CD4-positive, alpha-beta T cell (primary cell): ENCODE measurements around the gene ETNK2. TPM values are rescaled to one million over a fixed set of nuclear protein-coding genes. Genes with fewer than 3 reads are reported as not detected.

Experiments used
- ATAC-seq: fragments of 200-7000 bp; cut with Tn5 transposase; one replicate; pipeline ENCODE4 v1.10.0; 2022; ENCODE audit warnings: mild to moderate bottlenecking; ENCODE audit not compliant: poor library complexity
- CTCF ChIA-PET: fragments of 350-600 bp; sonication (Branson Sonifier 250); formaldehyde crosslinking; loops from one replicate; lab custom pipeline; 2021; ENCODE audit warnings: antibody characterized with exemption, inconsistent platforms; lab: Charles Lee
- POLR2A ChIA-PET: fragments of 350-600 bp; sonication (Branson Sonifier 250); formaldehyde crosslinking; loops from one replicate; lab custom pipeline; 2021; ENCODE audit warnings: antibody characterized with exemption, inconsistent platforms; lab: Charles Lee
- DNase-seq, 14 experiments: peaks; one replicate each; pipeline ENCODE4 v3.0.0-alpha.2; 2013 to 2020; ENCODE audit warnings: mixed read lengths in 2 of 14
- H3K27ac ChIP-seq, 2 donors: one replicate each; pipeline versions ENCODE4 v1.5.1 to v1.7.0; 2013; ENCODE audit warnings: low read length in 2 of 2, low read depth in 1 of 2, mild to moderate bottlenecking in 1 of 2
- H3K27me3 ChIP-seq, 2 experiments: 1 replicate in 1 of 2; 2 replicates in 1 of 2; pipeline versions ENCODE4 v1.6.1 to v1.7.0; 2013; ENCODE audit warnings: low read length in 2 of 2, control low read depth in 1 of 2, mild to moderate bottlenecking in 1 of 2, moderate library complexity in 1 of 2; ENCODE audit not compliant: insufficient read depth in 2 of 2, control insufficient read depth in 1 of 2
- H3K36me3 ChIP-seq: one replicate; pipeline ENCODE4 v1.6.1; 2013; ENCODE audit warnings: low read length, control low read depth; ENCODE audit not compliant: insufficient read depth
- H3K4me1 ChIP-seq: one replicate; pipeline ENCODE4 v1.6.1; 2013; ENCODE audit warnings: low read length, control low read depth; ENCODE audit not compliant: insufficient read depth
- H3K4me3 ChIP-seq: one replicate; pipeline ENCODE4 v1.5.1; 2013; ENCODE audit warnings: mild to moderate bottlenecking, low read length, moderate library complexity
- H3K9me3 ChIP-seq, 2 experiments: 1 replicate in 1 of 2; 2 replicates in 1 of 2; pipeline versions ENCODE4 v1.6.1 to v1.7.0; 2013; ENCODE audit warnings: low read length in 2 of 2, mild to moderate bottlenecking in 2 of 2, control low read depth in 1 of 2, moderate library complexity in 1 of 2; ENCODE audit not compliant: control insufficient read depth in 1 of 2, insufficient read depth in 1 of 2
- H3K27ac Mint-ChIP-seq: one replicate; pipeline ENCODE4 v1.8.0; 2020; ENCODE audit warnings: mixed read lengths
- H3K27me3 Mint-ChIP-seq: one replicate; pipeline ENCODE4 v1.8.0; 2021; ENCODE audit warnings: mixed read lengths
- H3K36me3 Mint-ChIP-seq: one replicate; pipeline ENCODE4 v1.8.0; 2021; ENCODE audit warnings: low read depth, mixed read lengths
- H3K4me1 Mint-ChIP-seq: one replicate; pipeline ENCODE4 v1.8.0; 2021; ENCODE audit warnings: low read depth, mixed read lengths
- H3K4me3 Mint-ChIP-seq: one replicate; pipeline ENCODE4 v1.8.0; 2020; ENCODE audit warnings: mild to moderate bottlenecking, mixed read lengths
- H3K9me3 Mint-ChIP-seq: one replicate; pipeline ENCODE4 v1.8.0; 2020; ENCODE audit warnings: mixed read lengths
- CTCF ChIP-seq: fragments of 200-600 bp; IDR thresholded peaks from one replicate; pipeline ENCODE4 v1.8.0; 2022; ENCODE audit warnings: antibody characterized with exemption, mild to moderate bottlenecking
- intact Hi-C, 2 experiments: fragments of 100-400 bp; cut with DNase I in 1 of 2; cut with micrococcal nuclease in 1 of 2; formaldehyde crosslinking; loops; one replicate each; pipeline versions ENCODE4 v1.15.1 to v1.9.0; 2023 to 2025; cut with DNase I, micrococcal nuclease
- total RNA-seq, 174 experiments: library from RNA in 2 of 174; stranded (reverse) in 2 of 174; gene quantifications; one replicate each; pipeline ENCODE4 v1.2.3 and lab custom pipeline; 2021 to 2026

ETNK2 gene
- total RNA-seq, 2 experiments from 2014 or later: 11.7 to 12.9 TPM

GRCh38 chr1:204161609-204162493 is 10.0 kb upstream of the ETNK2 start:
- no peak for DNase-seq
- no peak for TF ChIP-seq CTCF
- Histone ChIP-seq H3K27me3 (no peaks in the 10 kb centered on the region), H3K4me3 (no peak overlapping the region), H3K27ac (no peak overlapping the region), H3K9me3 (peaks cover 0 to 9% of the 10 kb centered on the region in 2 experiments), H3K36me3 (no peaks in the 10 kb centered on the region), H3K4me1 (no peaks in the 10 kb centered on the region)
- Mint-ChIP-seq H3K9me3 (no peaks in the 10 kb centered on the region), H3K4me1 (no peaks in the 10 kb centered on the region), H3K27ac (no peak overlapping the region), H3K27me3 (peaks cover 20% of the 10 kb centered on the region), H3K4me3 (no peak overlapping the region), H3K36me3 (no peaks in the 10 kb centered on the region)
- intact Hi-C loops: loop anchor here (1.0 to 5.0 kb wide), 5 partner anchors 45 to 341 kb away; no protein-coding TSS in a partner anchor
- POLR2A ChIA-PET: interaction anchor here (1.2 to 1.8 kb wide), 2 partner anchors 11 to 201 kb away, joined by 3 to 7 read pairs; no protein-coding TSS in a partner anchor
- CTCF ChIA-PET: interaction anchor here (0.5 to 1.9 kb wide), 7 partner anchors 9 to 237 kb away, joined by 4 to 14 read pairs (median 6); partner anchors contain the start of gene ETNK2
- ATAC-seq: no peak

- H3K4me3 Mint-ChIP-seq: no peak overlapping the region
- no peaks in the 10 kb centered on the region for H3K4me1 Mint-ChIP-seq
- Histone ChIP-seq H3K36me3 (no peaks in the 10 kb centered on the region), H3K27ac (no peak overlapping the region), H3K4me1 (peaks cover under 1% of the 10 kb centered on the region), H3K9me3 (no peaks in the 10 kb centered on the region), H3K27me3 (no peaks in the 10 kb centered on the region), H3K4me3 (no peak overlapping the region)
- DNase-seq: no peak
- intact Hi-C loops: loop anchor here in 1 of 2 experiments (10.0 kb wide), 1 partner anchor 647 kb away; no protein-coding TSS in a partner anchor
- POLR2A ChIA-PET: no interaction called here
- H3K36me3 Mint-ChIP-seq: no peaks in the 10 kb centered on the region
- CTCF ChIA-PET: no interaction called here
- H3K27me3 Mint-ChIP-seq: peaks cover 26% of the 10 kb centered on the region
- no peak for TF ChIP-seq CTCF
- H3K27ac Mint-ChIP-seq: no peak overlapping the region
- ATAC-seq: no peak
- no peaks in the 10 kb centered on the region for H3K9me3 Mint-ChIP-seq
Measured at GRCh38 chr1:204157962-204158361, 6.1 kb upstream of the ETNK2 start.

GRCh38 chr1:204155881-204156280 is 4.0 kb upstream of the ETNK2 start:
- ChIA-PET CTCF (no interaction called here), POLR2A (no interaction called here)
- TF ChIP-seq CTCF: no peak
- DNase-seq (peak in 1 of 14 experiments; percentile 10), ATAC-seq (no peak)
- Histone ChIP-seq H3K36me3 (no peaks in the 10 kb centered on the region), H3K9me3 (no peaks in the 10 kb centered on the region), H3K27me3 (peaks cover 0 to 7% of the 10 kb centered on the region in 2 experiments), H3K4me3 (no peak overlapping the region), H3K27ac (no peak overlapping the region), H3K4me1 (peaks cover 16% of the 10 kb centered on the region)
- H3K27ac Mint-ChIP-seq: no peak overlapping the region
- H3K4me3 Mint-ChIP-seq: no peak overlapping the region
- H3K9me3 Mint-ChIP-seq: no peaks in the 10 kb centered on the region
- intact Hi-C loops: loop anchor here in 1 of 2 experiments (10.0 kb wide), 1 partner anchor 649 kb away; no protein-coding TSS in a partner anchor
- H3K27me3 Mint-ChIP-seq: peaks cover 17% of the 10 kb centered on the region
- H3K36me3 Mint-ChIP-seq: no peaks in the 10 kb centered on the region
- H3K4me1 Mint-ChIP-seq: peaks cover 1% of the 10 kb centered on the region
